Mammary epithelial cell (primary cell): ENCODE results near the gene FBXL15.

Experiments used
- EZH2 ChIP-seq: IDR thresholded peaks from 2 replicates; pipeline ENCODE4 v1.6.1; 2012; ENCODE audit warnings: low read length, inconsistent platforms, borderline replicate concordance
- TF ChIP-seq, protein P1 (sequence below), 2 donors: IDR thresholded peaks in 1 of 2; conservative IDR thresholded peaks in 1 of 2; 2 replicates each; pipeline ENCODE4 v1.5.1; 2011 to 2012; ENCODE audit warnings: inconsistent platforms in 2 of 2, low read length in 2 of 2, mild to moderate bottlenecking in 2 of 2, control low read depth in 1 of 2, low read depth in 1 of 2; ENCODE audit not compliant: insufficient read depth in 1 of 2; ENCODE audit errors: extremely low read depth in 1 of 2

DNA sequence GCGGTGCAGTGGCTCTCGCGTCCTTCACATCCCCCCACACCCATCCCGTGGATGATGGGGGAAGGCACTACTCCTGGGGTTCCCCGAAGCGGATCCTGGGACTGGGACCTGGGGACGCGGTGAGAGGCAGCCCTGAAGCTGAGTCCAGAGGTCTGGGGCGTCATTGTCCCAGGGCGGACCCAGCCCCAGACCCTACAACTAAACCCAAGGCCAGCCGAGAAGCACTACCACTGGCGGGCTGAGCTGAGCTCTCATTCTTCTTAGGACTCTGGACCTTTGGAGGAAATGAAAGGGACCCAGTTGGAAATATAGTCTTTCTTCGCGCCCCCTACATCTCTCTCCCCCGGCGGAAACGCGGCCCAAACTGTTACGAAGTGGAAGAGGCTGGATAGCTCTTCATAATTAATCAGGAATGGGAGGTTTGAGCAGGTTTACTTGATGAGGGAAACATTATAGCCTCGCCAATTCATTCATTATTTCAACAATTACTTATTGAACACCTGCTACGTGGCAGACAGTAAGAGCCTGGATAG, 389 bp upstream of the FBXL15 start:
- TF ChIP-seq, protein P1, sequence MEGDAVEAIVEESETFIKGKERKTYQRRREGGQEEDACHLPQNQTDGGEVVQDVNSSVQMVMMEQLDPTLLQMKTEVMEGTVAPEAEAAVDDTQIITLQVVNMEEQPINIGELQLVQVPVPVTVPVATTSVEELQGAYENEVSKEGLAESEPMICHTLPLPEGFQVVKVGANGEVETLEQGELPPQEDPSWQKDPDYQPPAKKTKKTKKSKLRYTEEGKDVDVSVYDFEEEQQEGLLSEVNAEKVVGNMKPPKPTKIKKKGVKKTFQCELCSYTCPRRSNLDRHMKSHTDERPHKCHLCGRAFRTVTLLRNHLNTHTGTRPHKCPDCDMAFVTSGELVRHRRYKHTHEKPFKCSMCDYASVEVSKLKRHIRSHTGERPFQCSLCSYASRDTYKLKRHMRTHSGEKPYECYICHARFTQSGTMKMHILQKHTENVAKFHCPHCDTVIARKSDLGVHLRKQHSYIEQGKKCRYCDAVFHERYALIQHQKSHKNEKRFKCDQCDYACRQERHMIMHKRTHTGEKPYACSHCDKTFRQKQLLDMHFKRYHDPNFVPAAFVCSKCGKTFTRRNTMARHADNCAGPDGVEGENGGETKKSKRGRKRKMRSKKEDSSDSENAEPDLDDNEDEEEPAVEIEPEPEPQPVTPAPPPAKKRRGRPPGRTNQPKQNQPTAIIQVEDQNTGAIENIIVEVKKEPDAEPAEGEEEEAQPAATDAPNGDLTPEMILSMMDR (conservative IDR thresholded peaks at IDR 0.05 in 1 of 2, IDR thresholded peaks at IDR 0.05 in 1 of 2; ENCODE audit: extremely low read depth in 1 of 2, insufficient read depth in 1 of 2, low read depth in 1 of 2, low read length in 2 of 2), result no peak
- no peak for TF ChIP-seq EZH2
